Activated T-helper 17 cell treated with anti-CD3 and anti-CD28 coated beads, Interleukin-2, amount 50 U/mL, for 72 hours (primary cell): ENCODE results near the gene CEP250. TPM values are rescaled to one million over a fixed set of nuclear protein-coding genes. Genes with fewer than 3 reads are reported as not detected.
"Not testable (repeated sequence)": the region's sequence is repeated elsewhere in the genome, so short reads cannot be mapped to it uniquely, and the experiment has no call there.

ENCODE experiments used
- ATAC-seq: fragments of 150-1000 bp; cut with Tn5 transposase; replicated peaks from 2 replicates; pipeline ENCODE4 v1.10.0; 2021; ENCODE audit warnings: mild to moderate bottlenecking, moderate library complexity
- H3K27ac Mint-ChIP-seq: one replicate; pipeline ENCODE4 v1.8.0; 2022; ENCODE audit warnings: mixed read lengths
- H3K27me3 Mint-ChIP-seq: one replicate; pipeline ENCODE4 v1.8.0; 2022; ENCODE audit warnings: mixed read lengths
- H3K36me3 Mint-ChIP-seq: one replicate; pipeline ENCODE4 v1.8.0; 2022; ENCODE audit warnings: low read depth, mild to moderate bottlenecking, mixed read lengths
- H3K4me1 Mint-ChIP-seq: one replicate; pipeline ENCODE4 v1.8.0; 2022; ENCODE audit warnings: mixed read lengths
- H3K4me3 Mint-ChIP-seq: one replicate; pipeline ENCODE4 v1.8.0; 2022; ENCODE audit warnings: mild to moderate bottlenecking, mixed read lengths
- H3K9me3 Mint-ChIP-seq: one replicate; pipeline ENCODE4 v1.8.0; 2022; ENCODE audit warnings: mixed read lengths
- total RNA-seq, 2 donors: library from RNA; stranded (reverse); gene quantifications; one replicate each; pipeline ENCODE4 v1.2.3, GENCODE V29; 2022

Gene CEP250
- total RNA-seq, 2 donors from 2014 or later = 77.8 to 88.3 TPM

DNA sequence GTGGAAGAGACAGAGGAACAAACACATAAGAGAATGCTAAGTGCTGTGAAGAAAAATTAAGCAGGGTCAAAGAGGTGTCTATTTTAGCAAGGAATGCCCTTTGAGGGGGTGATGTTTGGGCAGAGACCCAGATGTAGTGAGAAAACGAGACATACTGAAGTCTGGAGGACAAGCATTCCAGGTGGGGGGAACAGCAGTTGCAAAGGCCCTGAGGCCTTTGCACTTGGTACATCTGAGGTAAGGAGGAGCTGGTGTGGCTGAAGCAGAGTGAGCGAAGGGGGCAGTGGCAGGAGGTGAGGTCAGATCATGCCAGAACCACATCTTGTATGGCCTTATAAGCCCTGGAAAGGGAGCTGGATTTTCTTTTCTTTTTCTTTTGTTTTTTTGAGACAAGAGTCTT is 11.2 kb upstream of the CEP250 start:
- H3K4me3 Mint-ChIP-seq = no peak overlapping the region
- H3K9me3 Mint-ChIP-seq = no peaks in the 10 kb centered on the region
- H3K36me3 Mint-ChIP-seq = no peaks in the 10 kb centered on the region
- no peak overlapping the region for H3K27ac Mint-ChIP-seq
- peaks cover 14% of the 10 kb centered on the region for H3K27me3 Mint-ChIP-seq
- H3K4me1 Mint-ChIP-seq = no peaks in the 10 kb centered on the region
- no peak for ATAC-seq

DNA sequence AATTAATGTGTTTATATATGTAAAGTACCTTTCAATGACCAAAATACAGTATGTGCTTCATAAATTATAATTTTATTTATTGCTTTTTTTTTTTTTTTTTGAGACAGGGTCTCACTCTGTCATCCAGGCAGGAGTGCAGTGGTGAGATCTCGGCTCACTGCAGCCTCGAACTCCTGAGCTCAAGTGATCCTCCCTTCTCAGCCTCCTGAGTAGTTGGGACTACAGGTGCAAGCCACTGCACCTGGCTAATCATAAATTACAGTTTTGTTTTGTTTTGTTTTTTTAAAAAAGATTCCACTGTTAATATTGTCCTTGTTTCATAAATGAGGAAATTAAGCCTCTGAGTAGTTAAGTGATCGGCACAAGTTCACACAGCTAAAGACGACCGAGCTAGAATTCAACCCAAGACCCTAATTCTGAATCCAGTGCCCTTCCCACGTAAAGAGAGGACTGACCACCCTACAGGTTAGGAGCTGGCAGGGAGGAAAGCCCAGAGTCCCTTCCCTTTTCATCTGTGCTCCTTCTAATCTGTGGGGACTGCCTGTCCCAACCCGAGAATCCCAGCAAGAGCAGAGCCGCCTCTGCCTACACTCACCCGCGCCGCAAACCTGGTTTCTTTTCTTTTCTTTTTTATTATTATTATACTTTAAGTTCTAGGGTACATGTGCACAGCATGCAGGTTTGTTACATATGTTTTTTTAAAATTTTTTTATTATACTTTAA is 8.9 kb upstream of the CEP250 start:
- Mint-ChIP-seq H3K4me3 (peak overlapping the region; percentile 85), H3K27ac (peak overlapping the region; percentile 79), H3K9me3 (no peaks in the 10 kb centered on the region), H3K4me1 (no peaks in the 10 kb centered on the region), H3K36me3 (no peaks in the 10 kb centered on the region), H3K27me3 (peaks cover 5% of the 10 kb centered on the region)
- peak; percentile 27 for ATAC-seq

DNA sequence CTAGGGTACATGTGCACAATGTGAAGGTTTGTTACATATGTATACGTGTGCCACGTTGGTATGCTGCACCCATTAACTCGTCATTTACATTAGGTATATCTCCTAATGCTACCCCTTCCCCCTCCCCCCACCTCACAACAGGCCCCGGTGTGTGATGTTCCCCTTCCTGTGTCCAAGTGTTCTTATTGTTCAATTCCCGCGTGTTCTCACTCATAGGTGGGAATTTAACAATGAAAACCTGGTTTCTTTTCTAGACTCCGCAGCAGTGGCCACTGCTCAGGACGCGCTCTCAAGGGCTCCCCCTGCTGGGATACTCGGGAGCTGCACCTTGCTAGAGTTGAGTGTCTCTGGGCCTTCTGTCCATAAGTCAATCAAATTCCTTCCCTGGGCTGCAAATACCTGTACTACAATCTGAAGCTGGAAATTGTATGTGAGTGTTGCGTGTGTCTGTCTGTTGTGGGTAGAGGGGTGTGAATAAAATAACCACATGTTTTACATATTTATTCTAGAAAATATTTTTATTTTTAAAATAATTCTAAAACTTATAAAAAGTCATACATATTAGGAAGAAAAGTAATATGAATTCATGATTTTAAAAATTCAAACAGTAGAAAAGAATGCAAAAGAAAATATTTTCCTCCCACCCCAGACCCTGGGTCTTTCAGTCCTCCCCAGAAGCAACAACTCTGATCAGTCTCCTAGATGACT is 8.2 kb upstream of the CEP250 start:
- peak; percentile 98 for ATAC-seq
- no peaks in the 10 kb centered on the region for H3K9me3 Mint-ChIP-seq
- H3K4me3 Mint-ChIP-seq = peak overlapping the region; percentile 85
- peak overlapping the region; percentile 79 for H3K27ac Mint-ChIP-seq
- H3K4me1 Mint-ChIP-seq = no peaks in the 10 kb centered on the region
- H3K36me3 Mint-ChIP-seq = no peaks in the 10 kb centered on the region
- H3K27me3 Mint-ChIP-seq = peaks cover 5% of the 10 kb centered on the region

DNA sequence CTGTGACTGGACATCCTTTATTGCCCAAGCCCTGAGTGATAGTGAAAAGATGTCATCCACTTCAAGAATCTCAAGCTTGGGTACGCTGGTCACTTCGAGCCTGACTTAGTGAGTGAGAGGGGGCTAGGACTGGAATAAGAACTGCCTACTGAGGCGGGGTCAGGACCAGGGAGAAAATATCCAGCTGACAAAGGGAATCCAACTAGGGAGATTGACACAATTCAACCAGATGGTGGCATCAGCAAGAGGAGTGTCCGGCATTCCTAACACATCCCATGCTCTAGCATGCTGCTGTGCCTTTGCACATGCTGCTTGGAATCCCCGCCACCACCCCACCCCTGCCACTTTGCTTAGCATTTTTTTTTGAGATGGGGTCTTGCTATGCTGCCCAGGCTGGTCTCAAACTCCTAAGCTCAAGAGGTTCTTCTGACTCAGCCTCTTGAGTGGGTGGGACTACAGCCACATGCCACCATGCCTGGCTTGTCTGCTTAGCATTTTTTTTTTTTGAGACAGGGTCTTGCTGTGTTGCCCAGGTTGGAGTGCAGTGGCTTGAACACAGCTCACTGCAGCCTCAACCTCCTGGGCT is 6.5 kb upstream of the CEP250 start:
- H3K9me3 Mint-ChIP-seq = no peaks in the 10 kb centered on the region
- no peak overlapping the region for H3K4me3 Mint-ChIP-seq
- no peaks in the 10 kb centered on the region for H3K4me1 Mint-ChIP-seq
- H3K36me3 Mint-ChIP-seq = no peaks in the 10 kb centered on the region
- ATAC-seq = no peak
- H3K27ac Mint-ChIP-seq = no peak overlapping the region
- H3K27me3 Mint-ChIP-seq = peaks cover 4% of the 10 kb centered on the region

DNA sequence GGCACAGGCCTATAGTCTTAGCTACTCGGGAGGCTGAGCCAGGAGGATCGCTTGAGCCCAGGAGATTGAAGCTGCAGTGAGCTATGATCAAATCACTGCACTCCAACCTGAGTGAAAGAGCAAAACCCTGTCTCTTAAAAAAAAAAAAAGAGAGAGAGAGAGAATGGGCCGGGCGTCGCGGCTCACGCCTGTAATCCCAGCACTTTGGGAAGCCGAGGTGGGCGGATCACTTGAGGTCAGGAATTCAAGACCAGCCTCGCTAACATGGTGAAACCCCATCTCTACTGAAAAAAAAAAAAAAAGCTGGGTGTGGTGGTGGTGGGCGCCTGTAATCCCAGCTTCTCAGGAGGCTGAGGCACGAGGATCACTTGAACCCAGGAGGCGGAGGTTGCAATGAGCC is 5.5 kb upstream of the CEP250 start:
- not testable (repeated sequence) for H3K36me3 Mint-ChIP-seq, H3K27me3 Mint-ChIP-seq, H3K27ac Mint-ChIP-seq, ATAC-seq, H3K4me3 Mint-ChIP-seq, H3K4me1 Mint-ChIP-seq, H3K9me3 Mint-ChIP-seq

DNA sequence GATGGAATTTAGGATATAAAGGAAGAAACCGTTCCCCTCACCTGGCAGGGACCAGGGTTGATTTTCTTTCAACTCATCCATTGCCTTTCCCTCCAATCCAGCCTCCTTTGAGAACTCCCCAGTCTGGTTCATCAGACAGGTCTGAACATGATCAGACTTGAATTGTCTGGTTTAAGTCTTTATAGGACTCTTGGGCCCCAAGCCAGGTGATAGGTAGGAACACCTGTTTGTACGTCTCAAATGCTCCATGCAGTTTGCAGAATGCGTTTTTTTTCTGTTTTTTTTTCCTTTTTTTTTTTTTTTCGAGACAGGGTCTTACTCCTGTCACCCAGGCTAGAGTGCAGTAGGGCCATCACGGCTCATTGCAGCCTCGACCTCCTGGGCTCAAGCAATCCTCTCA is 4.1 kb upstream of the CEP250 start:
- Mint-ChIP-seq H3K27ac (no peak overlapping the region), H3K9me3 (no peaks in the 10 kb centered on the region), H3K36me3 (no peaks in the 10 kb centered on the region), H3K4me3 (no peak overlapping the region), H3K4me1 (peaks cover 3% of the 10 kb centered on the region), H3K27me3 (no peaks in the 10 kb centered on the region)
- no peak for ATAC-seq

DNA sequence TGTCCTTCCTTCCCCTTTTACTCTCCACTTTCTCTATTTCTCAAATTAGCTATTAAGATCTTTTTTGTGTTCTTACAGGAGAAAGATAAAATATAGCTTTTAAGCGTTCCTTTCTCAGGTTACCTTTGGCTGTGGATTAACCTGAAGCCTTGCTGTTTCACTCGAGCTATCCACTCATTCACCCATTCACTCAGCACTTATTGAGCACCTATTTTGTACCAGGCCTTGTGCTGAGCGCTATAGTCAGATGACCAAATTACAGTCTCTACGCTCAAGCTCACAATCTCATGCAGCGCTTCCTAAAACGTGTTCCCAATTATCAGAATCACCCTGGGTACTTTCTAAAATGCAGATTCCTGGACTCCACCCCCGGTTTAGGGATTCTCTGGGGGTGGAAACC is 1.8 kb upstream of the CEP250 start:
- peak overlapping the region; percentile 91 for H3K4me3 Mint-ChIP-seq
- H3K4me1 Mint-ChIP-seq = peaks cover 13% of the 10 kb centered on the region
- no peaks in the 10 kb centered on the region for H3K9me3 Mint-ChIP-seq
- no peaks in the 10 kb centered on the region for H3K36me3 Mint-ChIP-seq
- ATAC-seq = no peak
- no peaks in the 10 kb centered on the region for H3K27me3 Mint-ChIP-seq
- H3K27ac Mint-ChIP-seq = peak overlapping the region; percentile 99

DNA sequence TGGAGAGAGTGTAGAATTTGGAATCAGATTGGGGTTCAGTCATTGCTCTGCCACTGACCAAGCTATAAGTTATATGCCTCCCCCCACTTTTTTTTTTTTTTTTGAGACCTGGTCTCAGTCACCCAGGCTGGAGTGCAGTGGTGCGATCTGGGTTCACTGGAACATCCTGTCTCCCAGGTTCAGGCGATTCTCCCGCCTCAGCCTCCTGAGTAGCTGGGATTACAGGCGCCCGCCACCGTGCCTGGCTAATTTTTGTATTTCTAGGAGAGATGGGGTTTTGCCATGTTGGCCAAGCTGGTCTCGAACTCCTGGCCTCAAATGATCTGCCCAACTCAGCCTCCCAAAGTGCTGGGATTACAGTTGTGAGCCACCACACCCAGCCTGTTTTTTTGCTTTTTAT is 1.3 kb downstream of the CEP250 start:
- Mint-ChIP-seq H3K4me3 (peak overlapping the region; percentile 91), H3K36me3 (peaks cover 19% of the 10 kb centered on the region), H3K4me1 (peaks cover 13% of the 10 kb centered on the region)
- not testable (repeated sequence) for H3K27me3 Mint-ChIP-seq, ATAC-seq, H3K9me3 Mint-ChIP-seq, H3K27ac Mint-ChIP-seq

DNA sequence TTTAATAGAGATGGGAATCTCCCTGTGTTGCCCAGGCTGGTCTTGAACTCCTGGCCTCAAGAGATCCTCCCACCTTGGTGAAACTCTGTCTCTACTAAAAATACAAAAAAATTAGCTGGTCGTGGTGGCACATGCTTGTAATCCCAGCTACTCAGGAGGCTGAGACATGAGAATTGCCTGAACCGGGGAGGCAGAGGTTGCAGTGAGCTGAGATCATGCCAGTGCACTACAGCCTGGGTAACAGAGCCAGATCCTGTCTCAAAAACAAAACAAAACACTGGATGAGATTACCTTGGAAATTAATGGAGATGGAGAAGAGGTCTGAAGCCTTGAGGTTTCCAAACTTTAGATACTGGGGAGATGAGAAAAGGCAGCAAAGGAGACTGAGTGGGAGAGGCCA is 2.1 kb downstream of the CEP250 start:
- not testable (repeated sequence) for H3K27me3 Mint-ChIP-seq

DNA sequence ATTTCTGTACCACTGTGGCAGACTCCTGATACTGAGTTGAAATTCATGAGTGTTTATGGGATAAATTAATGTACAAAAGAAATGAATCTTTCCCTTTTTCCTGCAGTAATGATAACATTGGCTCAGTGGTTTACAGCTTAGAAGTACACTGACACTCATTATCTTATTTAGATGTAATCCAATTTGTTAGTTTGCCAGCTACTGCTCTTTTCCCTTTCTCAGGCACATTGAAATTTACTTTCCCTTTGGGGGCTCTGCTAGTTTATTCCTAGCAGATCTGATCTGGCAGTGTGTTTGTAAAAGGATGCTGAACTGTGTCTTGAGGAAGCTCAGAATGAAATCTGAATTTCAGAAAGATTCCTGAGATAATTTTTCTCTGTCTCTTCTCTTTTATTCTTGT is 3.0 kb downstream of the CEP250 start:
- no peak overlapping the region for H3K27ac Mint-ChIP-seq
- H3K4me1 Mint-ChIP-seq = peaks cover 13% of the 10 kb centered on the region
- peaks cover 29% of the 10 kb centered on the region for H3K36me3 Mint-ChIP-seq
- H3K9me3 Mint-ChIP-seq = no peaks in the 10 kb centered on the region
- no peaks in the 10 kb centered on the region for H3K27me3 Mint-ChIP-seq
- ATAC-seq = no peak
- H3K4me3 Mint-ChIP-seq = no peak overlapping the region

More for the DNA sequence above, 2.1 kb downstream of the CEP250 start:
- H3K4me3 Mint-ChIP-seq, H3K9me3 Mint-ChIP-seq, ATAC-seq, H3K27ac Mint-ChIP-seq: not testable (repeated sequence)
- Mint-ChIP-seq H3K4me1 (peaks cover 13% of the 10 kb centered on the region), H3K36me3 (peaks cover 27% of the 10 kb centered on the region)

DNA sequence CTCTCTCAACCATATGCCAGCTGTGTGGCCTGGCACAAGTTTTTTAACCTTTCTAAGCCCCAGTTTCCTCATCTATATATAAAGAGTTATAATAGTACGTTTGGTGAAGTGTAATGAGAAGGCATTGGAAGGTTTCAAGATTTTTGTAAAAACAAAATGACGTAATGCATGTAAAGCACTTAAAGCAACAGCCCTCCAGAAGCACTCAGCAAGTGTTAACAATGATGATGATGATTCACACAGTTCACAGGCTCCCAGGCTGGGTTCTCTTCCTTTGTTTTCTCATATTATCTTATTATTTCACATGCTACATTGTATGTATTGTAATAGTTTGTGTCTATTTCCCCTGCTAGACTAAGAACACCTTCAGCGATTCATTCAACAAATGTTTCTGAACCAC is 6.2 kb downstream of the CEP250 start:
- Mint-ChIP-seq H3K36me3 (peaks cover 52% of the 10 kb centered on the region), H3K4me3 (no peak overlapping the region), H3K4me1 (peaks cover 7% of the 10 kb centered on the region), H3K9me3 (no peaks in the 10 kb centered on the region), H3K27me3 (no peaks in the 10 kb centered on the region), H3K27ac (no peak overlapping the region)
- no peak for ATAC-seq

DNA sequence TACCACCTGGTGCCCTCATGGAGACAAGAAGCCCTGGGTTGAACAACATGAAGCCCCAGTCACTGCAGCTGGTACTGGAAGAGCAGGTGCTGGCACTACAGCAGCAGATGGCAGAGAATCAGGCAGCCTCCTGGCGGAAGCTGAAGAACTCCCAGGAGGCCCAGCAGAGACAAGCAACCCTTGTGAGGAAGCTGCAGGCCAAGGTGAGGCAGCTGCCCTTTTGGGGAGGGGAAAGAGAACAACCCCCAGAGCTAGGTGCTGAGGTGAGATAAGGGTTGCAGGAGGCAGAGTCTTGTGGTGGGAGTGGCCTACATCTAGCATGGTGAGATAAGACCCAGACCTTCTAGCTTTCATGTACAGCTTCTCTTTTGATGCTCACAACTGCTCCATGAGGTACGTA is 7.0 kb downstream of the CEP250 start:
- Mint-ChIP-seq H3K27me3 (no peaks in the 10 kb centered on the region), H3K4me3 (no peak overlapping the region), H3K4me1 (peaks cover 7% of the 10 kb centered on the region), H3K27ac (no peak overlapping the region), H3K36me3 (peaks cover 57% of the 10 kb centered on the region), H3K9me3 (no peaks in the 10 kb centered on the region)
- no peak for ATAC-seq

DNA sequence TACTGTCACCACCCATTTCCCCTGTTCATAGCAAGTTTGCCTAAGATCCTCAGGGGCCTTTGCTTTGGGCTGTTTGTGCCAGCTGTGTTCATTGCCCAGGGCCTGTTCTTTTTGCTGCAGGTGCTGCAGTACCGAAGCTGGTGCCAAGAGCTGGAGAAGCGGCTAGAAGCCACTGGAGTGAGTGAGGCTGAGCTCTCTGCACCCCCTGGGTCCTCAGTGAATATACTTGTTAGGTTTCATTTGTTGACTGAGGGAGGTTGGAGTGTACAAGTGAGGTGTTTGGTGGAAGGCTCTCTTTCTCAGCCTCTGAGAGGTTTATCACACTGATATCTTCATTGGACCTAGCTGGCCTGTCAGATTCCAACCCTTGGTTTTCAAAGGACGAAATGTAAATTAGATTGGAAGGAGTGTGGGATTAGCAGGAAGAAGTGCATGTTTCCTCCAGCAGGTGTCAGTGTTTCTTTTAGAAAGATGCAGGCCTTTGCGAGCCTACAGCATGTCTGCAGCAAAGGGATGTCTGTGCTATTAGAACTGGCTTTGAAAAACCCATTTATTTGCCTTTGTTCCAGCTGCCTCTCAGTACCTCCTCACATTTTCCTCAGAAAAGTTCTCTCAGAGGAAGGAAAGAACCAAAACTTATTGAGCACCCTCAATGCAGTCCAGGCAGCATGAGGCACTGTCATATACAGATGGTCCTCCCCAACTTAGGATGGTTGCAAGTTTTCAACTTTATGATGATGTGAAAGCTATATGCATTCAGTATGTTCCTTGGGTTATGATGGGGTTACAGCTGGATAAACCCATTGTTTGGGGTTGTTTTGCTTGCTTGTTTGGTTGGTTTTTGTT is 8.3 kb downstream of the CEP250 start:
- H3K27me3 Mint-ChIP-seq = no peaks in the 10 kb centered on the region
- peak; percentile 78 for ATAC-seq
- peaks cover 68% of the 10 kb centered on the region for H3K36me3 Mint-ChIP-seq
- no peak overlapping the region for H3K27ac Mint-ChIP-seq
- H3K4me1 Mint-ChIP-seq = no peaks in the 10 kb centered on the region
- no peaks in the 10 kb centered on the region for H3K9me3 Mint-ChIP-seq
- H3K4me3 Mint-ChIP-seq = no peak overlapping the region

DNA sequence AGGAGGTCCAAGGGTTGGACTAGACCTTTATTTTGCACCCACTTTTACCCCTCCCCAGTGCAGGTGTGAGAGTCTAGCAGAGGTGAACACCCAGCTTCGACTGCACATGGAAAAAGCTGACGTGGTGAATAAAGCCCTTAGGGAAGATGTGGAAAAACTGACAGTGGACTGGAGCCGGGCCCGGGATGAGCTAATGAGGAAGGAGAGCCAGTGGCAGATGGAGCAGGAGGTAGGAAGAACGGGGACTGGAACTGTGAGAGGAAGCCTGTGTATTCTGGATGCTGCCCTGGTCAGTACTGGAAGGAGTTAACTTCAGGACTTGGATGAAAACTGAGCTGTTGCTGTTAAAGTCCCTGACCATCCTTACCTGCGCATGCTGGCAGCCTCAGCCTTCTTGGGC is 10.6 kb downstream of the CEP250 start:
- no peaks in the 10 kb centered on the region for H3K27me3 Mint-ChIP-seq

More for the DNA sequence above, 10.6 kb downstream of the CEP250 start:
- Mint-ChIP-seq H3K27ac (no peak overlapping the region), H3K9me3 (no peaks in the 10 kb centered on the region), H3K36me3 (peaks cover 75% of the 10 kb centered on the region), H3K4me1 (no peaks in the 10 kb centered on the region), H3K4me3 (no peak overlapping the region)
- no peak for ATAC-seq
